Measurements from ENCODE around the gene FAM180A.
"Not testable (repeated sequence)": the region's sequence is repeated elsewhere in the genome, so short reads cannot be mapped to it uniquely, and the experiment has no call there.

FAM180A gene

GRCh38 chr7:135712182-135712782 lies 36.3 kb downstream of the FAM180A start:
- no peak for DNase-seq

- DNase-seq, result no peak
These were observed 37.5 kb downstream of the FAM180A start for GRCh38 chr7:135711139-135711469.

GRCh38 chr7:135710417-135711138 lies 38.0 kb downstream of the FAM180A start:
- DNase-seq, result peak; percentile 14

- no peak for DNase-seq
These were observed 39.1 kb downstream of the FAM180A start for GRCh38 chr7:135709508-135709907.

GRCh38 chr7:135708041-135708440 lies 40.6 kb downstream of the FAM180A start:
- DNase-seq, result no peak

GRCh38 chr7:135707570-135707966 lies 41.0 kb downstream of the FAM180A start:
- DNase-seq, result no peak

GRCh38 chr7:135706858-135707569 lies 41.6 kb downstream of the FAM180A start:
- DNase-seq, result no peak

- no peak for DNase-seq
These were observed 42.4 kb downstream of the FAM180A start for GRCh38 chr7:135706038-135706742.

- DNase-seq, result no peak
These were observed 43.9 kb downstream of the FAM180A start for GRCh38 chr7:135704698-135705097.

GRCh38 chr7:135704074-135704473 lies 44.5 kb downstream of the FAM180A start:
- DNase-seq, result peak; percentile 12

GRCh38 chr7:135697276-135698049 lies 51.1 kb downstream of the FAM180A start:
- no peak for DNase-seq

GRCh38 chr7:135693558-135693957 lies 55.1 kb downstream of the FAM180A start:
- no peak for DNase-seq

GRCh38 chr7:135692606-135693005 lies 56.0 kb downstream of the FAM180A start:
- not testable (repeated sequence) for DNase-seq

- DNase-seq, result no peak
These were observed 56.6 kb downstream of the FAM180A start for GRCh38 chr7:135692055-135692454.

GRCh38 chr7:135690566-135690965 lies 58.0 kb downstream of the FAM180A start:
- no peak for DNase-seq

- no peak for DNase-seq
These were observed 61.1 kb downstream of the FAM180A start for GRCh38 chr7:135687466-135687865.

GRCh38 chr7:135685306-135686084 lies 63.1 kb downstream of the FAM180A start:
- DNase-seq, result no peak

GRCh38 chr7:135684699-135685098 lies 63.9 kb downstream of the FAM180A start:
- DNase-seq, result no peak

- no peak for DNase-seq
These were observed 64.5 kb downstream of the FAM180A start for GRCh38 chr7:135684136-135684535.

- no peak for DNase-seq
These were observed 65.0 kb downstream of the FAM180A start for GRCh38 chr7:135683609-135684008.

- no peak for DNase-seq
These were observed 66.4 kb downstream of the FAM180A start for GRCh38 chr7:135682191-135682590.

GRCh38 chr7:135681762-135682161 lies 66.9 kb downstream of the FAM180A start:
- DNase-seq, result peak; percentile 39

Measured in hematopoietic multipotent progenitor cell treated with erythropoietin and hydrocortisone succinate and interleukin-3 and kit ligand, for 8 days (in vitro differentiated cells).